ENCODE measurements around the gene ABCB1.
A peak's percentile ranks its signal among the peaks of the same experiment; 100 is the strongest.
"Not testable (repeated sequence)": the region's sequence is repeated elsewhere in the genome, so short reads cannot be mapped to it uniquely, and the experiment has no call there.

ABCB1 gene

DNA sequence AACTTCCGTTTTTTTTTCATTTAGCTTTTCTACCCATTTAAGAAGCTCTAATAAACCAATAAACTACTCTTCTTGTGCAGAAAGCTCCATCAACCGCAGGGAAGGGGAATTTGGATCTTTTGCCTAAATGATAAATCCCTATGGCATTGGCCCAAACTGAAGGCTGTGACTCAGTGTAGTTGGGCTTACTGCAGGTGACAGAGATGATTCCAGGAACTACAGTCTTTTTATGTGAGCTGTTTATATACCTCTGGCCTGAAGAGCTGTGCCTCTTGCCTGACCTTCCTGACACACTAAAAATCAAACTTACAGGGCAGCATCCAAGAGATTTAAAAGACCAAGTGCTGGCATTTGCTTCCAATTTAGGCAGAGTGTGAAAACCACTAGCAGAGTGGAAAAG lies 25.2 kb downstream of the ABCB1 start:
- no peak for DNase-seq (ENCODE audit: low spot score)

DNA sequence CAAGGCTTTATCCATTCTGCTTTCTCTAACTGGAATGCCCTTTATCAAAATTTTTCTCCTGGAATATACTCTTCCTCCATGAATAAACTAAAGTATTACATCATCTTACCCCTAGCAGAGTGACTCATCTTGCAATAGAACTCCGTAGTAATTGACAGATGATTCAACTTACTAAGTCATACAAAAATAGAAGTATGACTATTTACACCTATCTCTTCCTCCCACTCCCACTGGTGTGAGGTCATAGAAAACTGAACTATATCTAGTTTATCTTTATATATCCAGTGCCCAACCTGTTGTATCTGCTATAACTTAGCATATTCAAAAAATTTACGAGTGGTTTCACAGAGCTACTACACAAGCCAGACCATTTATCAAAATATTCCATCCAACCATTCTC lies 26.1 kb downstream of the ABCB1 start:
- DNase-seq (ENCODE audit: low spot score), result no peak

DNA sequence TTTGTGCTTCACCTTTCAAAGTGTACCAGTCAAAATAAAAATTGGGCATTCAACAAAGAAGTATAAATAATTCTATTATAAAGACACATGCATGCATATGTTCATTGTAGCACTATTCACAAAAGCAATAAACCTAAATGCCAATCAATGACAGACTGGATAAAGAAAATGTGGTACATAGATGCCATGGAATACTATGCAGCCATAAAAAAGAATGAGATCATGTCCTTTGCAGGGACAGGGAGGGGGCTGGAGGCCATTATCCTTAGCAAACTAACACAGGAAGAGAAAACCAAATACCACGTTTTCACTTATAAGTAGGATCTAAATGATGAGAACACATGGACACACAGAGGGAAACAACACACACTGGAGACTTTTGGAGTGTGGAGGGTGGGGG lies 28.2 kb downstream of the ABCB1 start:
- not testable (repeated sequence) for DNase-seq (ENCODE audit: low spot score)

DNA sequence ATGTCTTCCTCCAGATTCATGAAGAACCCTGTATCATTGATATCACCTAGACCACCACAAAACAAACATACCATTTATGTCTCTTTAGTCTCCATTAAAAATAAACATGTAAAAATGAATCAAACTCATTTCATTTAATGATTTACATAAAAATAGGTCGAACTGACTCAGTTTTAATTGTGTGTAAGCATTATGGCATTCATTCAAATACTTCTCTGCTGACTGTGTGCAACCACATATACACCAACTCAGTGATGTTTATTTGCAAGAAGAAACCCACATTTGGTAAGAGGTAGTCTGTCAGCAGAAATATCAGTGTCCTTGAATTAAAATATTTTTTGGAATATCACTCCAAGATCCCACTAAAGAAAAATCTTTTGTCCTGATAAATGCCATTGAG lies 30.5 kb downstream of the ABCB1 start:
- no peak for DNase-seq (ENCODE audit: low spot score)

DNA sequence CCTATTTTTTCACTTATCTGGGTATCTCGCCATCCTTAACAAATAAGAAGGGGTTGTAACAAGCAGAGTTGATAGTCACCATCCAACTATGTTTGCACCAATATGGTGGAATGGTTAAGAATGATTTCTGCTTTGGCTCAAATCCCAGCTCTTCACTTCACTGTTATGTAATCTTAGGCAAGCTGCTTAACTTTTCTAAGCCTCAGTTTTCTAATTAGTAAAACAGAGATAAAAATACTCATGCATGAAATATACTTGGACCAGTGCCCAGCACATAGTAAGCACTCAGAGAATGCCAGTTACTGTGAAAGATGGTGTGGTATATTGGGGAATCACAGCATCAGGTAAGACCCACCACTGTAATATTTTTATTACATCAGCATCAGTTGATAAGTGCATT lies 33.6 kb downstream of the ABCB1 start:
- no peak for DNase-seq (ENCODE audit: low spot score)

DNA sequence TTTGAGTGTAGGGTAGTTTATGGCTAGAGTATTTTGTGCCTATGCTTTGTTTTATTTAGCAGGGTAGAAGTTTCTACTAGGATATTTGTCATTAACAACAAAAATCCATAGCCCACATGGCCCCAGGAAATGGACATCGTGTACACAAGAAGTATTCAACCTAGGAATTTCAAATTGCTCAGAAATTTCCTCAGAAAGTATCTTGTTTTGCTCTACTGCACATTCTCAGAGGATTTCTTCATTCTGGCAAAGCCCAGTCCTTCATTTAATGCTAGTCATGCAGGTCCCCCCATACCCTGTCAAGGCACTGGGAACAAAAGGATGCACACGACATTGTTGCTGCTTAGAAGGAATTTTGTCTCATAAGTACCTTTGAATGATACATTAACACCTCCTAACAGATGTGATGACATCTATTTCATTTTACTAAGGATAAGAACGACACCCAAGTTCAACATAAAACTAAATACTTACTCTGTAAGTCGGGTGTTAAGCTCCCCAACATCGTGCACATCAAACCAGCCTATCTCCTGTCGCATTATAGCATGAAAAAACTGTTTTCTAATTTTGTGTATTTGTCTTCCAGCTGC lies 34.3 kb downstream of the ABCB1 start:
- no peak for DNase-seq (ENCODE audit: low spot score)

DNA sequence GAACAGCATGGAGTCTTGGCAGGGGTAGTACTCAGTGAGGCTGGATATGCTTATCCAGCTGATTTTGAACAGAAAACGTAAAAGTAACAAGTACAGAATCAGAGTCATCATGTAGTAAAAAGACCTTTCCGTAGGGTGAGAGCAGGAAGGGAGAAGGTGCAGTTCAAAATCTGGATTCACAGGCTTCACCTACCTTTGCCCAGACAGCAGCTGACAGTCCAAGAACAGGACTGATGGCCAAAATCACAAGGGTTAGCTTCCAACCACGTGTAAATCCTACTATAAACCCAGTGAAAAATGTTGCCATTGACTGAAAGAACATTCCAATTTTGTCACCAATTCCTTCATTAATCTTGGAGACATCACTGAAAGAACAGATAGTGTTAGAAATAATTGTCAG lies 34.8 kb downstream of the ABCB1 start:
- DNase-seq (ENCODE audit: low spot score), result no peak

DNA sequence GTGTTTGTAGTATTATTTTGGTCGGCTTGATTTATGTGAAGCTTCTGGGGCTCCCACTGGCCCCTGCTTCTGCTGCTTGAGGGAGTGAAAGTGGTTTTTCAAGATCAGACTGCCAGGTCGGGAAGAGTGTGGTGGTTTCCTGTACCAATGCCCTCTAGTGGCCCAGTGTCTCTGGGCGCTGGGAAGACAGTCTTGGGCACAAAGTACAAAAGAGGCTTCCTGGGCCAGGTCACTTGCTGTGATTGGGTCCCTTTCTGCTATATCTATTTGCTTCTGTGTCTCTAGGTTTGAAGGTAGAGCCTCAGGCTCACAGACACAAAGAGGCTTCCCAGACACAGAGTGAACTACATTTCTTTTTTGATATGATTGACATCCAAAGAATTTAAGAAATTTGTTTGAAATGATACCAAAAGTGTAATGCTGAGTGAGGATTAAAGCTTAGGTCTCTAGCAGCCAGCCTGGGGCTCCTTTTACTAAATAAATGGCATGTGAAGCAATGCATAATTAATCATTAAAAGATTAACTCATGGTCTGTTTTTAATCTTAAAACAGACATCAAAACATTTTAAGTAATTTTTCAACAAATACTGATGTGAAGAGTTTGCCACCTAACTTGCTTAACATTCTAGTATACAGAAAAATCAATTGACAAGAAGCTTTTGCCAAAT lies 36.3 kb downstream of the ABCB1 start:
- DNase-seq (ENCODE audit: low spot score), result peak; percentile 52

DNA sequence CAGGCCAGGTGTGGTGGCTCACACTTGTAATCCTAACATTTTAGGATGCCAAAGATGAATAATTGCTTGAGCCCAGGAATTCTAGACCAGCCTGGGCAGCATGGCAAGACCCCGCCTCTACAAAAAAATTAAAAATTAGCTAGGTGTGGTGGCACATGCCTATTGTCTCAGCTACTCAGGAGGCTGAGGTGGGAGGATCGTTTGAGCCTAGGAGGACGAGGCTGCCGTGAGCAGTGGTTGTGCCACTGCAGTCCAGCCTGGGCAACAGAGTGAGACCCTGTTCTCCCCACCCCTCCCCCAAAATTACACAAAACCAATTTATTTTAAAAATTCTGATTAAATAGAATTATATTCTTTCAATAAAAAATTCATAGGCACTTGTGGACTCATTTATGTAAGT lies 39.0 kb downstream of the ABCB1 start:
- DNase-seq (ENCODE audit: low spot score), result no peak

DNA sequence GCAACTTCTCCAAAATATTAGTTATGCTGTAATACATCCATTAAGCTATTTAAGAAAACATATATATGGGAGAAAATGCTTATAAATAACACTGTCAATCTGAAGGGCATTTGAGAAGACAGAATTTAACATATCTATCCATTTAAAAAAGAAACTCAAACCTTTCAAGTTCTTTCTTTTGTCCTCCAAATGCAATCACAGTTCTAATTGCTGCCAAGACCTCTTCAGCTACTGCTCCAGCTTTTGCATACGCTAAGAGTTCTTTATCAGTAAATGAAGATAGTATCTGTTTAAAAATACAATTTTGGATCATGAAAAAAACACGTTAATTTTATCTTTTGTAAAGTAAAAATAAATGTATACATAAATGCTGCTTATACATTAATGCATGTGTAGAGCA lies 39.6 kb downstream of the ABCB1 start:
- no peak for DNase-seq (ENCODE audit: low spot score)

DNA sequence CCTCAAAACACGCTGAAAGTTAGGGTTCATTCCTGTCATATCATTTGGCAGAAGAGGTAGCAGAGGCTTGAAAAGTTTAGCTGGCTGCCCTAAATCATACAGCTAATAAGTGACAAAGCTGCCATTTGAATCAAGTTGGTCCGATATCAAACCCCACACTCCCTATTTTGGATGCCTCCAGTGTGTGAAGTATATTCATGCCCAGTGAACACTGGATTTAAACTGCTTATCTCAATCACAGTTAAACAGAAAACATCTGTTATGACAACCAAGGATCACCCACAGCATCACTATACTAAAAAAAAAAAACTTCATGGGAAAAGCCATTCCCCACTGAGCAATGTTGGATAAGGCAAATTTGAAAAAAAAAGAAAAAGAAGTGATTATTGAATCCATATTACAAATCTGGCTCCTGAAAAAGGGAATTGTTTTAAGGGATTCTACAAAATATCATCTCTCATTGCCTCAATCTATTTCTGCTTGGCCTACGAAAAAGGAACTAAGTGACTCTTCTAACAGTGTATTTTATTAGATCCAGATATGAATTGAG lies 48.3 kb downstream of the ABCB1 start:
- DNase-seq (ENCODE audit: low spot score), result no peak

DNA sequence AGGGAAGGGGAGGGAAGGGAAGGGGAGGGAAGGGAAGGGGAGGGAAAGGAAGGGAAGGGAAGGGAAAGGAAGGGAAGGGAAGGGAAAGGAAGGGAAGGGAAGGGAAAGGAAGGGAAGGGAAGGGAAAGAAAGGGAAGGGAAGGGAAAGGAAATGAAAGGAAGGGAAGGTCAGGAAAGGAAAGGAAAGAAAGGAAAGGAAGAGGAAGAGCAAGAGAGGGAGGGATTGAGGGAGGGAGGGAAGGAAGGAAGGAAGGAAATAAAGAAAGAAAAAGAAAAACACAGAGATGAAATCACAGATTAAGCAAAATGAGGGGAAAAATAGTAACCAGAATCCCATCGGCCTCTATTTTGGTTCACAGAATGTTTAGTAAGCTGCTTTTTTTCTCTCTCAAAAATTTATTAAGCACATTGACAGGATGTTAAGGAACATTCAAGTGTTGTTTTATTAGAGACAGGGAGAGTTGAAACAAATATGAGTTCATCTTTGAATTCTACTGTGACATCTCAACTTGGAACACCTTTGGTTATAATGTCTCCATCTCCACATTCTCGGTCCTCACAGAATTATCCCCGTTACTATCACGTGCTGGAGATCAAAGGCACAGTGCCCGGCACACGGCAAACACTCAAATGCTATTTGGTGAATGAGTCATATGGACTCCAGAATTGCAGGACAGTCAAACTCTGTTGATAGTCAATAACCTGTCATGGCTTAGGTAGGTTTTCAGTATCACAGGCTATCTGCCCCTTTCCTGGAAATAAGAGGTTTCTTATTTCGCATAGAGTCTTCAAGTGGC lies 52.4 kb downstream of the ABCB1 start:
- DNase-seq (ENCODE audit: low spot score), result no peak

DNA sequence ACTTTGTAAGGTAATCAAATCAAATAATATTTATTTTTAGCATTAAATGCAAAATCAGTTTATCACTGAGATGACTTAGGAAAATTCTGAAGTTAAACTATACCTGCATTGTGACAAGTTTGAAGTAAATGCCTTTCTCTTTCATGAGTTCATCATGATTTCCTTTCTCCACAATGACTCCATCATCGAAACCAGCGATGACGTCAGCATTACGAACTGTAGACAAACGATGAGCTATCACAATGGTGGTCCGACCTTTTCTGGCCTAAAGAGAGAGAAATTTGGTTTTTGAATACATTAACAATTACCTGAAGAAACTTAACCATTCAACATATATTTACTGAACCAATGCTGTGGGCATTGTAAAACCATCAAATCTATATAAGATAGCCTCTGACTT lies 54.9 kb downstream of the ABCB1 start:
- DNase-seq (ENCODE audit: low spot score), result no peak

DNA sequence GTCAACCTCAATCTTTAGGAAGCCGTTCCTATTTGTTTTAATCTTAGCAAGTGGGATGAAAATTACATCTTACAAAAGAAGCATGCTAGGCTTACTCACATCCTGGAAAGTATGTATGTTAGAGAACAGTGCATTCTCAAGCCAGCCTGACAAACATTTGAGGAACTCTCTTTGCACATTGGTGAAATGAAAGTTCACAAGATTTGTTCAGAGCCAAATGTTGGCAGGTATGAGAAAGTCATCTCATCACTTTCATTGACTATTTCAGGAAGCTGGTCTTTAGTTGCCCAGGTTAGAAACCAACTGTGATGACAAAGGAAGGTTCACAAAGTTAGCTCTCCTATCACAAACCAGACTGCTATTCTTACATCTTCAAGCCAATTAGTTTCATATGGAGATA lies 57.1 kb downstream of the ABCB1 start:
- DNase-seq (ENCODE audit: low spot score), result no peak

DNA sequence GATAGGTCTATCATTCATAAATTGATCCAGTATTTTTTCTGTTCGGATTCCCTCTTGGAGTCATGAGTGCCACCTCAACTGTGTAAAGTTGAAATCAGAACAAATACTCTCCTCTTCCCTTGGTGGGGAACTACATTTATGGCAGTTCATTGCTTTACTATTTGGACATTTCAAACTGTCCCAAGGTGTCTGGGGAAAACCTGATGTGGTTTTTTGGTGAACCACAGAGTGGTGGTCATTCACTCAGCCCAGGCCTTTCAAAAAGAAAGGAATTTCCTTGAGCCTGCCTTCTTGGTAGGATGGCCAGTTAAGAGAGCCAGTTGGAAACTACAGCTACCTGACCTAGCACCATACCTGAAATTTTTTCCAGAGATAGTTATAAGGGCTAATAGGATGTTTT lies 59.0 kb downstream of the ABCB1 start:
- no peak for DNase-seq (ENCODE audit: low spot score)

DNA sequence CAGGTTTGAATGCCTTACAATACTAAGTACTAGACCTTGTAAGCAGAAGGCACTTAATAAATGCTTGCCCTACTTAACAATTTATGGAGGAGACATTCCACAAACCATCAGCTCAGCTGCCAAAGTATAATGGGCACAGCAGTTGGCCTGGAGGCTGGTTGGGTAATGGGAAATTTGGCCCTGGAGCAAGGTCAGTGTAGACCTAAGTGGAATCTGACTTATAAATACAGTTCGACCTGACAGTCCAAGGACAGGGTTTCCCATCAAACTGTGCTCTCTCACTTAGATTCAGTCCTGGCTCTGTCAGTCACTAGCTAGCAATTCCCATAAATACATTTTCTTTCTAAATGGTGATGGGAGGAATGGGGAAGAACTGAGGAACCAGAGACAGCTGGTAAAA lies 62.6 kb downstream of the ABCB1 start:
- no peak for DNase-seq (ENCODE audit: low spot score)

DNA sequence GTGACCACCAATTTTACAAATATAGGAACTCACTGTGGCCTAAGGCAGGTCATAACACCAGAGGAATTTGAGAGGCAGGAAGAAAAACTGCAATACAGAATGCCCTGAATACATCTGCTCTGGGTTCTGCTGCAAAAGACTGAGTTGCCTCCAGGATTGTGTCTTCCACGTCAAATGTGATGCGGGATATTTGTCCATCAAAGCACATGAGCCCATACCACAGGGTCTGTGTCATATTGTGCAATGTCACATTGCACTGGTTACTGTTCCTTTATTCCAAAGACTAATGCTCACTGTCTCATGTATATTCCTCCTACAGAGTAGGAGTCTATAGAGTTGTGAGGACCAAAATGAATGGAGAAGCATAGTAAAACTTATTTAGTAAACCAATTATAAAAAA lies 66.6 kb downstream of the ABCB1 start:
- DNase-seq (ENCODE audit: low spot score), result no peak

DNA sequence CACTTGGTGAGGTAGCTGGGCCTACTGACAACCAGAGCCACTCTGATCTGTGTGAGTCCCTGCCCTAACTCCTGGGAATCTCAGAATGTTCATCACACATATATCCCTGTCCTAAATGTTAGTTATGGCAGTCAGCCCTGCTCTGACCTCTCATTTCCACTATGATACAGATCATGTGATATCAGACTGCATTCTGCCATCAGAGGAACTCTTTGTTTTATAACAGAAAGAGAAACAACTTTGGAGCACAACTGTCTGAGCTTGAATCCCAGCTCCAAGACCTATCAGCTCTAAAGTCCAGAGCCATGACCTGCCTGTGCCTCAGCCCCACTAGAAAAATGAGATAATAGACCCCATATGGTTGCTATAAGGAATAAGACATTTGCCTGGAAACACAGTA lies 70.6 kb downstream of the ABCB1 start:
- no peak for DNase-seq (ENCODE audit: low spot score)

DNA sequence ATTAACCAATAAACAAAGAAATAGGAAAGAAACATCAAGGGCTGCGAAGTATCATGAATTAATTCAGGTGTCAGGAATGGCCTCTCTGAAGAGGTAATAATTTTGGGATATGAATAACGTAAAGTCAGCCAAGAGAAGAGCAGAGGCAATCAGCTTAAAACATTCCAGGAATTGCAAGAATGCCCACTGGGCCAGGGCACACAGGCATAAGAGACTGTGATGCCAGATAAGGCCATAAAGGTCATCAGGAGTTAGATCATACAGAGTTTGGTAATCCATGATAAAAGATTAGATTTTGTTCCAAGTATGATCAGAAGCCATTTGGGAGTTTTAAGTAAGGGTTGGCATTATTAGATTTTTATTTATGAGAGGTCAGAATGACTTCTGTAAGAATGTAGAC lies 72.0 kb downstream of the ABCB1 start:
- DNase-seq (ENCODE audit: low spot score), result no peak

DNA sequence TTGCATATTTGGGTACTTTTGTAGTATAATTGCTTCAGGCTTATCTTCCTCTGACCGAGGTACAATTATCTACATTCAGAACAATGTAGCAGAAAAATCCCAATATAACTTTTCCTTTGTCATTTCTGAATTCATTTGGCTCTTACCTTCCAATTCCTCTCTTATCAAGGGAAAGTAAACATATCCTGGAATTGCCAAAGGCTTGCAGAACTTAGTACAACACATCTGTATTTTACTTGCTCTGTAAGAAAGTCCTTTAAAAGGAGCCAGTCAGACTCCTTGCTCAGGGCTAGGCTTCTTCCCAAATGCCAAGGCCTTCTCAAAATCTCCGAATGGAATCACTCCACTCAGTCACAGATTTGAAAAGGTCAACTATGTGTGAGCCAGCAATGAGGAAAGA lies 81.9 kb downstream of the ABCB1 start:
- DNase-seq (ENCODE audit: low spot score), result no peak

DNA sequence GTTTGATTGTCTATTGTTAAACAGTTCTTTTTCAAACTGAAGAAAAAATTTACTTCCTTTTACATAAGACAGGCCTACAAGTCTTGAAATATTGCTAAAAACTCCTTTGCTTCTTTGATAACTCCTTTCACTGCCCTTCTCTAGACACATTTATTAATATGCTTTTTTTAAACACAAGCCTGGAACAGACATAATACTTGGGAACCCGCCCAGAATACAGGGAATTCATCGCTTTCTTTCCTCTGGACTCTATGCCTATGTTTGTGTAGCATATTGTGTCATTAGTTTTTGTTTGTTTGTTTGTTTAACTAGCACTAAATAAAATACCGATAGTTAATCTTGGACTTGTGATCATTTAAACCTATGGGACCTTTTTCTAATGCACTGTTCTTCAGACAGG lies 82.8 kb downstream of the ABCB1 start:
- DNase-seq (ENCODE audit: low spot score), result no peak

DNA sequence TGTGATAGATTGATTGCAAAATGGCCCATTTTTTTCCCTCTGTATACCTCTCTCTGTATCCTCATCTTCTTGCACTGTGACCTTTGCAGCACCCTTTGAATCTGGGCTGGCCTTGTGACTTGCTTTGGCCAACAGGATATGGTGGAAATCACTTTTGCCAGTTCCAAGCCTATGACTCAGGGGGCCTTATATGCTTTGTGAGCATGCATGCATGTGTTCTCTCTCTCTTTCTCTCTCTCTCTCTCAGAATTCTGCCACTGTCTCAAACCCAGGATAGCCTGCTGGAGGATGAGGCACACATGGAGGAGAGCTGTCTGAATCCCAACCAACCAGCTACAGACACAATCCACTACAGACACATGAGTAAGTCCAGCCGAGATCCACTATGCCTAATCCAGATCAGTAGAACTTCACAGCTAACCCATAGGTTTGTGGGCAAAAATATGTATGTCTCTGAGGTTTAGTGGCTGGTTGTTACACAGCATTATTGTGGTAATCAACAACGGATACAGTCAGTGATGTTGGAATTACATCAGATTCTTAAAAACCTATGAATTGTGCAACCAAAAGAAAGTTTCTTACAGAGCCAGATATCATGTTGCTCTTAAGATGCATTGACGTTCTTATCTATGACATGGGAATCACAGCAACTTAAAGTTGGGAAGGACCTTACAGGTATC lies 83.4 kb downstream of the ABCB1 start:
- no peak for DNase-seq (ENCODE audit: low spot score)

Data from iPS-NIHi11 (cell line).